Measurements from ENCODE around the gene ADAP1.

DNA sequence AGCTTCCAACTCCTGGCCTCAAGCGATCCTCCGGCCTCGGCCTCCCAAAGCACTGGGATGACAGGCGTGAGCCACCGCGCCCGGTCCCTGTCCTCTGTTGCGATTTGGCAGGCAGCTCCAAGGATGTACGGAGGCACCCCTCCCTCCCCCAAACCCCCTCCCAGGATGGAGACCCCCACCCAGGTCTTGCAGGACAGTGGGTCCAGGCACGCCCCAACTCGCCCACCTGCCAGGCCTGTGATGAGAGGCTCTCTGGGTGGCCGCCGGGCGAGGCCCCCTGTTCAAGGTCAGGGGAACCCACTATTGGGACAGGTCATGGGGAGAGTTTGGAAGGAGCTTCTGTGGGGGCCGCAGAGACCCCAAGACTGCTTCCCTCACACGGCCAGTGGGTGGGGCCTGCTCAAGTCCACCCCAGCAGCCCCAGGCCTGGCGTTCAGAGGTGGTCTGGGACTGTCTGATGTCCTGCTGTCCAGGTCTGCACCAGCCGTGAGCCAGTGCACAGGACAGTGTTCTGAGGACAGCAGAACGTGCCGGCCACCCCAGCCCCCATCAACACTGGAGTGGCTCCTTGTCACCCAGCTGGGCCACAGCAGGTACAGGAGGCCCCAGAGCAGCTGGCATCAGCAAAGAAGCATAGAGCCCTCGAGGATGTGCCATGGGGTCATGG, 2.5 kb downstream of the ADAP1 start:
- TF ChIP-seq, protein P1, sequence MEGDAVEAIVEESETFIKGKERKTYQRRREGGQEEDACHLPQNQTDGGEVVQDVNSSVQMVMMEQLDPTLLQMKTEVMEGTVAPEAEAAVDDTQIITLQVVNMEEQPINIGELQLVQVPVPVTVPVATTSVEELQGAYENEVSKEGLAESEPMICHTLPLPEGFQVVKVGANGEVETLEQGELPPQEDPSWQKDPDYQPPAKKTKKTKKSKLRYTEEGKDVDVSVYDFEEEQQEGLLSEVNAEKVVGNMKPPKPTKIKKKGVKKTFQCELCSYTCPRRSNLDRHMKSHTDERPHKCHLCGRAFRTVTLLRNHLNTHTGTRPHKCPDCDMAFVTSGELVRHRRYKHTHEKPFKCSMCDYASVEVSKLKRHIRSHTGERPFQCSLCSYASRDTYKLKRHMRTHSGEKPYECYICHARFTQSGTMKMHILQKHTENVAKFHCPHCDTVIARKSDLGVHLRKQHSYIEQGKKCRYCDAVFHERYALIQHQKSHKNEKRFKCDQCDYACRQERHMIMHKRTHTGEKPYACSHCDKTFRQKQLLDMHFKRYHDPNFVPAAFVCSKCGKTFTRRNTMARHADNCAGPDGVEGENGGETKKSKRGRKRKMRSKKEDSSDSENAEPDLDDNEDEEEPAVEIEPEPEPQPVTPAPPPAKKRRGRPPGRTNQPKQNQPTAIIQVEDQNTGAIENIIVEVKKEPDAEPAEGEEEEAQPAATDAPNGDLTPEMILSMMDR (conservative IDR thresholded peaks at IDR 0.05 in 1 of 2, IDR thresholded peaks at IDR 0.05 in 1 of 2; ENCODE audit: extremely low read depth in 1 of 2, insufficient read depth in 1 of 2, low read depth in 1 of 2, low read length in 2 of 2): no peak
- TF ChIP-seq EZH2 (IDR thresholded peaks at IDR 0.05; ENCODE audit: borderline replicate concordance, low read length): no peak
